HG03342 (cell line): ENCODE data around the gene KHK.

Experiments used
- ATAC-seq: cut with Tn5 transposase; IDR thresholded peaks from one replicate; pipeline ENCODE4 v1.9.1; 2021; ENCODE audit warnings: mild to moderate bottlenecking, moderate library complexity; ENCODE audit not compliant: unreplicated experiment

The KHK gene

GRCh38 chr2:27080603-27080936, 6.0 kb upstream of the KHK start:
- no peak for ATAC-seq

- no peak for ATAC-seq
Measured at GRCh38 chr2:27081984-27082772, 4.4 kb upstream of the KHK start.

DNA sequence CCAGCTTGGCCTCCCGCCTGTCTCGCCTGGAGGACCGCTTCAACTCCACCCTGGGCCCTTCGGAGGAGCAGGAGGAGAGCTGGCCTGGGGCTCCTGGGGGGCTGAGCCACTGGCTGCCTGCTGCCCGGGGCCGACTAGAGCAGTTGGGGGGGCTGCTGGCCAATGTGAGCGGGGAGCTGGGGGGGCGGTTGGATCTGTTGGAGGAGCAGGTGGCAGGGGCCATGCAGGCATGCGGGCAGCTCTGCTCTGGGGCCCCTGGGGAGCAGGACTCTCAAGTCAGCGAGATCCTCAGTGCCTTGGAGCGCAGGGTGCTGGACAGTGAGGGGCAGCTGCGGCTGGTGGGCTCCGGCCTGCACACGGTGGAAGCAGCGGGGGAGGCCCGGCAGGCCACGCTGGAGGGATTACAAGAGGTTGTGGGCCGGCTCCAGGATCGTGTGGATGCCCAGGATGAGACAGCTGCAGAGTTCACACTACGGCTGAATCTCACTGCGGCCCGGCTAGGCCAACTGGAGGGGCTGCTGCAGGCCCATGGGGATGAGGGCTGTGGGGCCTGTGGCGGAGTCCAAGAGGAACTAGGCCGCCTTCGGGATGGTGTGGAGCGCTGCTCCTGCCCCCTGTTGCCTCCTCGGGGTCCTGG, 3.7 kb upstream of the KHK start:
- ATAC-seq, result no peak

DNA sequence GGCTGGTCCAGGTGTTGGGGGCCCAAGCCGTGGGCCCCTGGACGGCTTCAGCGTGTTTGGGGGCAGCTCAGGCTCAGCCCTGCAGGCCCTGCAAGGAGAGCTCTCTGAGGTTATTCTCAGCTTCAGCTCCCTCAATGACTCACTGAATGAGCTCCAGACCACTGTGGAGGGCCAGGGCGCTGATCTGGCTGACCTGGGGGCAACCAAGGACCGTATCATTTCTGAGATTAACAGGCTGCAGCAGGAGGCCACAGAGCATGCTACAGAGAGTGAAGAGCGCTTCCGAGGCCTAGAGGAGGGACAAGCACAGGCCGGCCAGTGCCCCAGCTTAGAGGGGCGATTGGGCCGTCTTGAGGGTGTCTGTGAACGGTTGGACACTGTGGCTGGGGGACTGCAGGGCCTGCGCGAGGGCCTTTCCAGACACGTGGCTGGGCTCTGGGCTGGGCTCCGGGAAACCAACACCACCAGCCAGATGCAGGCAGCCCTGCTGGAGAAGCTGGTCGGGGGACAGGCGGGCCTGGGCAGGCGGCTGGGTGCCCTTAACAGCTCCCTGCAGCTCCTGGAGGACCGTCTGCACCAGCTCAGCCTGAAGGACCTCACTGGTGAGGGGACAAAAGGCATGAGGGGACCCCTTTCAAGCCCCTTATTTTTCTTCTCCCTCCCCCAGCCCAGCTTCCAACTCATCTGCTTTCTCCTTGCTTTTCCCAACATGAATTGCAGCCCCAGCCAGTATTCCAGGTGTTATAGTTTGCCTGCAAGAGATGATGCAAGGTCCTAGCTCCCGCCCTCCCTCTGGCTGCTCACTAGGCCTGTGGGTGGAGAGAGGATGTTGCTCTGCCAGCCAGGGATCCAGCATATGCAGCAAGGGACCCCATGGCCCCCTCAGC, 2.9 kb upstream of the KHK start:
- no peak for ATAC-seq

DNA sequence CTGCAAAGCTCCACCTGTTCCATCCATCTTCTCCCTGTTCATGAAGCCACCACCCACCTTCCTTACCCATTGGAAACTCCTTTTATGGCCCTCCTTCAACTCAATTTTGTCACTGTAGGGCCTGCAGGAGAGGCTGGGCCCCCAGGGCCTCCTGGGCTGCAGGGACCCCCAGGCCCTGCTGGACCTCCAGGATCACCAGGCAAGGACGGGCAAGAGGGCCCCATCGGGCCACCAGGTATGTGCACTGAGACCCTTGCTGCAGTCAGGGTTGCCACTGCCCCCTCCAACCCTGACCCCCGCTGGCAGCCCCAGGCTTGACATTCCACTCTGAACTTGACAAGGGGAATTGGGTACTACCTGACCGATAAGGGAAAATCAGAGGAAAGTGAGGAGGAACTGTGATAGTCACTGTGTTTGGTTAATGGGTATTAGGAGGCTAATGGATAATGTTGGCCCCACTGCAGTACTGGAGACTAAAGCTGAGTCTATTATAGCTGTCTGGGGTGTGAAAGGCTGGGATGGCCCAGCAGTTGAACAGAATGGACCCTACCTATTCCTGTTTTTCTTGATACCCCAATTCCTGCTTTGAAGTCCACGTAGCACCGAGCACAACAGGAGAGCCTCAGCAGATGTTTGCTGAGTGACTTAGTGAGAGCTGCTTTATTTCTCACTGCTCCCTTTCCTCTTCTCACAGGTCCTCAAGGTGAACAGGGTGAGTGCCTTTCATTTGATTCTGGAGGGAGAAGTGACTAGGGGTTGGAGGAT, 2.1 kb upstream of the KHK start:
- ATAC-seq, result no peak

- ATAC-seq, result no peak
Measured at GRCh38 chr2:27085062-27085672, 1.4 kb upstream of the KHK start.

GRCh38 chr2:27085673-27086089, 891 bp upstream of the KHK start:
- no peak for ATAC-seq

DNA sequence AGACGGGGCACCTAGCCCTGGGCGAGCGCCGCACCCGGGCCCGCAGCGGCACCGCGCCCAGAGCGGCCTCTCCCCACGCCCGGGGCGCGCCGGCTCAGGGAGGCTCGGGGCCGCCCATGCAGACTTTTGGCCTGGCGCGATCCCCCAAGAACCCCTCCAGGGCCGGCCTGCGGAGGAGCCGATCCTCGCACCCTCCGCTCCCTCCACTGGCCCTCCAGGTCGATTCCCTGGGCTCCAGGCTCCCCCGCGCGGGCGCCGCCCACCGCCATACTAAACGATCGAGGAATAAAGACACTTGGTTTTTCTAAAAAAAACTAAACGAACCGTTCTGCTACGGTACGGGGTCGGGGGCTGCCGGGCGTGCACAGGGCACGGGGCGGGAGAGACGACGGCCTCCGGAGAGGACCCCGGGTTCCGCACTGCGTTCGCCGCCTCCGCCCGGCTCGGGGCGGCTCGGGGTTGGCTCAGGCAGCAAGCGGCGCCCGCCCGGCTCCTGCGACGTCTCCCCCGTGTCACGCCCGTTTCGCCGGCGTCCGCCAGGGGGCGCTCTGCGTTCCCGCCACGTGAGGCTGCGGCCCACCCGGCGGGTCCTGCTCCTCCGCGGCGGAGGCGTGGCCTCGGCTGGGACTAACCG, 365 bp upstream of the KHK start:
- ATAC-seq, result peak; percentile 77

DNA sequence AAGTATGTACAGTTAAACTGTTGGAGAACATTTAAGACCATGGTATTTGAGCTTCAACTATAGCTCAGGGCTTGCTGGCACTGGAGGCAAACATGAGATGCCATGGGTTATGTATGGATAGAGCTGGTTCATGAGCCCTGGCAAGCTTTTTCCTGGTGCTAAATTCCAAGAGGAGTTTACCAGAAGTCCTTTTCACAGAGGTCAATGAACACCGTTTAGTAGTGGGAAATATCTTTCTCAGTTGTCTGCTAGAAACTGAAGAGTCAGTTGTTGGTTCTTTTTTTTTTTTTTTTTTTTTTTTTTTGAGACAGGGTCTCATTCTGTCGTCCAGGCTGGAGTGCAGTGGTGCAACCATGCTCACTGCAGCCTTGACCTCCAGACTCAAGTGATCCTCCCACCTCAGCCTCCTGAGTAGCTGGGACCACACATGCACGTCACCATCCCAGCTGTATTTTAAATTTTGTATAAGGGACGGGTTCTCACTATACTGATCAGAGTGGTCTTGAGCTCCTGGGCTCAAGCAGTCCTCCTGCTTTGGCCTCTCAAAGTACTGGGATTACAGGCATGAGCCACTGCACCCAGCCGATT, 1.3 kb downstream of the KHK start:
- no peak for ATAC-seq

- ATAC-seq, result no peak
Measured at GRCh38 chr2:27088634-27089033, 2.1 kb downstream of the KHK start.

- no peak for ATAC-seq
Measured at GRCh38 chr2:27089111-27089954, 2.8 kb downstream of the KHK start.

DNA sequence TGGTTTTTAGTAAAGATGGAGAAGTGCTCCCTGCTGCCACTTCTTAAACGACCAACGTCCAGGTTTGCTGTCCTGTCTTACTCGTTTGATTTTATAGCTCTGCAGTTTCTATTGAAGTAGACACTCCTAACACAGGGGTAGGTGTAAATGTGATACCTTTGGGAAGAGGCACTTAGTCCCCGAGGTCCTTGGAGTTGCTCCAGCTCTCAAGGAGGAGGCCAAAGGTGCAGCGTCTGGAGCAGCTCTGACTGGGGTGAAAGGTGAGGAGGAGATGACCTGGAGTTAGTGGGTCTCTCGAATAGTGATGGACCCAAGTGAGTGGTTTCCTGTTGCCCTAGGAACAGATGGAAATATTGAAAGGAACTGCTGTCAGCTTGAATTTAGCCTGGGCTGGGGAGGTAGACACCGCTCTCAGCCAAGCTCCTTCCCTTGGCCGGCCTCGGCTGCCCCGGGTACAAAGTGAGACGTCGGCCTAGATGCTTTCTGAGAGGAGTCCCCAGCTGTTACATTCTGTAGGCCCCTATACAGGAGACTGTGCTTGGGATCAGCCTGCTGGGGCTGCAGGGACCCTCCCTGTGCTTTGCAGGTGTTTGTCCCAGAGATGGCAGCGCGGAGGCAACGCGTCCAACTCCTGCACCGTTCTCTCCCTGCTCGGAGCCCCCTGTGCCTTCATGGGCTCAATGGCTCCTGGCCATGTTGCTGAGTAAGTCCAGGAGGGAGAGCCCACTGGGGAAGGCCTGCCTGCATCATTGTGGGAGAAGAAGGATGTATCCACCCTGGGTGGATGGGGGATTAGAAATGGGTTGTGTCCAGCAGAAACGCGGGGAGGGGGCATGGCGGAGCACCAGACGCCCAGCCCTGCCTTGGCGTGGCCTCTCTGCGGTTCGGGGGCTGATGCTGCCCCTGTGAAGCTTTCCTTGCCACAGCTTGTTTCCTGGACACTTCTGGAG, 5.4 kb downstream of the KHK start:
- ATAC-seq, result no peak

DNA sequence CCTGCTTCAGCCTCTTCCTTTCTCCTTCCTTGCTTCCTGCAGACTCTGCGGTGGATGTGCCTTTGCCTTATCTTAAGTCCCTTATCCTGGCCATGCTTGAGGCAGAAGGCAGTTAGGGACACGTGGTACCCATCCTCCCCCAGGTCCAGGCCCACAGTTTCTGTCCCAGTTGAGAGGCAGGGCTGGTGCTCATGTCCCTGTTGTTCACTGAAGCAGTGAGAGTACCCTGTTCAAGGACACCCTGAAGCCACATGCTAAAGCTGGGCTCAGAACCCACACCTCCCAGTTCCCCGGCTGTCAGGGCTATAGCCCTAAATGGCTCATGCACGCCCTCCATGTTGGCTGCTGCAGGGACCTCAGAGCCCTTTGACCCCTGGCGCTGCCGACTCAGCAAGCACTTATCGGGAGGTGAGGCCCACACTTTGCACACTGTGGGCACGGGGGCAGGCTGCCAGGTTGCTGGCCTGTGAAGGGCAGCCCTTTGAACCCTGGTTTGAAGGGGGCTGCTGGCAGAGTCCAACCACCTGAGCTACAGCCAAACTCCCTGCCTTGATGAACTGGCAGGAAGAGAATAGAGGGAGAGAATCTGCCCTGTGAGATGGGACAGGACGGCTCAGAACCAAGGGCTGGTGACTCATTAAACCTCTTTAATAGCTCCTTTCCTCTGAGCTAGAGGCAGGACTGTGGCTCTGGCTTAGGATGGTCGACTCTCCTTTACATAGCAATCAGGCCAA, 6.3 kb downstream of the KHK start:
- no peak for ATAC-seq

DNA sequence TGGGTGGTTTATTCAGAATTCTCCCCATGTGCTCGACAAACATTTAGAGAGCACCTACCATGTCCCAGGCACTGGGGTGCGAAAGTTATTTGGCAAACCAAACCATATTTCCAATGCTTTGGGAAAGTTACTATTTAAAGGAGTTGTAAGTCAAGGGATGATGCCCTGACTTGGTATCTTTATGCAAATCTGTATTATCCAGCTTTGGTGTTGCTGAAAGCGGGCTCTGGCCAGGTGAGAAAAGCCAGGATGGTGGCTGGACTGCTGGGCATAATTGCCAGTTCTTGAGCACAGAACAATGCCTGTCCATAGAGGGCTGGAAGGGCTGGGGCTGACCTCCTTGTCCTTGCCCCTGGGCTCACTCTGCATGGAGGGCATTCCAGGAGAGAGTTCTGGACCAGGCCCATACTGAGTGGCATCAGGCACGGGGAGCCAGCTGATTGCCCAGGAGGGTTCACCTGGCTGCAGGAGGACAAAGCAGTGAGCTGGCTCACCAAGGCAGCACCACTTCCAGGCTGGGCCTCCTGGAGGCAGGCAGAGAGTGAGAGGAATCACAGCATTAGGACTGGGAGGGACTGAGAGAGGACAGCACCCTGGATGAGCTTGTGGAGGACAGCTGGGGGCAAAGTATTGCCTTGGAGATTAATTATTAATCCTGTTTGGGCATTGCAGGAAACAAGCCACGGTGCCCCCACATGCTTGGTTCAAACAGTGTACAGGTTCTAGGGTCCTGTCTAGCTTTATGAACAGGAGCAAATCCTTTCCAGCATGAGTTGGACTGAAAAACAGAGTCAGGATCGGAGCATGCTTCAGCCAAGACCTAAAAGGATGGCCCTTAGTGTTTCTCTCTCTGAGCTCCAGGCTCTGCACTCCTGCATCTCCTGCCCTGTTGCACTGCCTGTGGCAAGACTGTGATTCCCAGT, 7.1 kb downstream of the KHK start:
- ATAC-seq, result no peak

- no peak for ATAC-seq
Measured at GRCh38 chr2:27094353-27094984, 7.9 kb downstream of the KHK start.

DNA sequence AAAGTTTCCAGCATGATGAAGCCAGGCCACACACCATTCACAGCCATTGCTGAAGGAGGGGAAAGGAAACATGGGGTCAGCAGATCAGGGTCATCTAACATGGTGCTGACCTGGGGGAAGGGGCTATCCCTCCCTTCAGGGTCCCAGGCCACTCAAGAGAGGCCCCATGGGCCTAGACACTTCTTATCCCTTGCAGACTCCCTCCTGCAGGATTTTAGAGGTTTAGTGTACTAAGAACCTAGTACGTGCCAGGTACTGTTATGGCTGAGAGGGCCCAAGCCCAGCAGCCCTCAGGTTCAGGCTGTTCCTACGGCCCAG, 8.8 kb downstream of the KHK start:
- no peak for ATAC-seq
